Measurements from ENCODE around the gene UBE2B. TPM values are rescaled to one million over a fixed set of nuclear protein-coding genes. Genes with fewer than 3 reads are reported as not detected.

Gene UBE2B
- total and polyA plus RNA-seq, 2 donors from 2014 or later, result 74.3 to 82.7 TPM

- Histone ChIP-seq H3K4me1 (ENCODE audit: control insufficient read depth in 2 of 3, insufficient read depth in 2 of 3, low read depth in 1 of 3, low read length in 3 of 3) (no peaks in the 10 kb centered on the region), H3K9ac (ENCODE audit: low read length in 3 of 3) (no peak overlapping the region), H3K36me3 (ENCODE audit: control insufficient read depth in 2 of 3, insufficient read depth in 3 of 3, low read length in 3 of 3) (peaks cover 13 to 45% (median 18%) of the 10 kb centered on the region in 3 donors), H3K27me3 (ENCODE audit: control insufficient read depth, insufficient read depth, low read length) (no peaks in the 10 kb centered on the region), H3K4me3 (ENCODE audit: low read length in 3 of 3) (no peak overlapping the region), H3K9me3 (ENCODE audit: control insufficient read depth in 2 of 3, insufficient read depth in 1 of 3, low read length in 3 of 3) (no peaks in the 10 kb centered on the region), H3K27ac (ENCODE audit: low read depth in 2 of 2, low read length in 2 of 2) (no peak overlapping the region)
- DNase-seq (no peak), FAIRE-seq (no peak)
- intact Hi-C loops (cut with DNase I), result no loop called here
- TF ChIP-seq CTCF (IDR thresholded peaks at IDR 0.05; ENCODE audit: borderline replicate concordance, extremely low read depth, insufficient read depth), result no peak
Measured at GRCh38 chr5:134394932-134395331, 23.6 kb downstream of the UBE2B start.

- H3K36me3 ChIP-seq (ENCODE audit: control insufficient read depth in 2 of 3, insufficient read depth in 3 of 3, low read length in 3 of 3), result peaks cover 8 to 31% (median 15%) of the 10 kb centered on the region in 3 donors
- H3K4me3 ChIP-seq (ENCODE audit: low read length in 3 of 3), result no peak overlapping the region
- no peaks in the 10 kb centered on the region for H3K4me1 ChIP-seq (ENCODE audit: control insufficient read depth in 2 of 3, insufficient read depth in 2 of 3, low read depth in 1 of 3, low read length in 3 of 3)
- DNase-seq (no peak), FAIRE-seq (no peak)
- no peak overlapping the region for H3K9ac ChIP-seq (ENCODE audit: low read length in 3 of 3)
- H3K27me3 ChIP-seq (ENCODE audit: control insufficient read depth, insufficient read depth, low read length), result no peaks in the 10 kb centered on the region
- no peaks in the 10 kb centered on the region for H3K9me3 ChIP-seq (ENCODE audit: control insufficient read depth in 2 of 3, insufficient read depth in 1 of 3, low read length in 3 of 3)
- H3K27ac ChIP-seq (ENCODE audit: low read depth in 2 of 2, low read length in 2 of 2), result no peak overlapping the region
- no peak for TF ChIP-seq CTCF (IDR thresholded peaks at IDR 0.05; ENCODE audit: borderline replicate concordance, extremely low read depth, insufficient read depth)
- intact Hi-C loops (cut with DNase I), result no loop called here
Measured at GRCh38 chr5:134396274-134396673, 24.9 kb downstream of the UBE2B start.

DNA sequence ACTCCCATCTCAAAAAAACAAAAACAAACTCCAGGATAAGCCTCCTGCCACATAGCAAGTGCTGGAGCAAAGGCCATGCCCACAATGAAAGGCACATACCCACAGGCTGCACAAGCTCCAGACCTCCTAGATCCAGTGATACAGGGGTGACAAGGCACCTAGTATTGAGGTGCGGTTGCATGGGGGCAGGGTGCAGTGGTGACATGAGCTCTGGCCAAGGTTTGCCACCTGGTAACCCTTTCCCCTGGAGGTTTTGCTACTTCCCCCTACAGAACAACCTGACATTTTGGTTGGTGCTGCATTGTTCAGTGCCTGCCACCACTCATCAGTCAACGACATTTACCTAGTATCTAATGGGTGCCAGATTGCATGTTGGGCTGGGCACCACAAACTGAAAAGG is 25.8 kb downstream of the UBE2B start:
- DNase-seq (no peak), FAIRE-seq (no peak)
- Histone ChIP-seq H3K4me3 (ENCODE audit: low read length in 3 of 3) (no peak overlapping the region), H3K4me1 (ENCODE audit: control insufficient read depth in 2 of 3, insufficient read depth in 2 of 3, low read depth in 1 of 3, low read length in 3 of 3) (no peaks in the 10 kb centered on the region), H3K27me3 (ENCODE audit: control insufficient read depth, insufficient read depth, low read length) (no peaks in the 10 kb centered on the region), H3K9me3 (ENCODE audit: control insufficient read depth in 2 of 3, insufficient read depth in 1 of 3, low read length in 3 of 3) (no peaks in the 10 kb centered on the region), H3K27ac (ENCODE audit: low read depth in 2 of 2, low read length in 2 of 2) (no peak overlapping the region), H3K36me3 (ENCODE audit: control insufficient read depth in 2 of 3, insufficient read depth in 3 of 3, low read length in 3 of 3) (peaks cover 4 to 24% (median 10%) of the 10 kb centered on the region in 3 donors), H3K9ac (ENCODE audit: low read length in 3 of 3) (no peak overlapping the region)
- intact Hi-C loops (cut with DNase I), result no loop called here
- TF ChIP-seq CTCF (IDR thresholded peaks at IDR 0.05; ENCODE audit: borderline replicate concordance, extremely low read depth, insufficient read depth), result no peak

DNA sequence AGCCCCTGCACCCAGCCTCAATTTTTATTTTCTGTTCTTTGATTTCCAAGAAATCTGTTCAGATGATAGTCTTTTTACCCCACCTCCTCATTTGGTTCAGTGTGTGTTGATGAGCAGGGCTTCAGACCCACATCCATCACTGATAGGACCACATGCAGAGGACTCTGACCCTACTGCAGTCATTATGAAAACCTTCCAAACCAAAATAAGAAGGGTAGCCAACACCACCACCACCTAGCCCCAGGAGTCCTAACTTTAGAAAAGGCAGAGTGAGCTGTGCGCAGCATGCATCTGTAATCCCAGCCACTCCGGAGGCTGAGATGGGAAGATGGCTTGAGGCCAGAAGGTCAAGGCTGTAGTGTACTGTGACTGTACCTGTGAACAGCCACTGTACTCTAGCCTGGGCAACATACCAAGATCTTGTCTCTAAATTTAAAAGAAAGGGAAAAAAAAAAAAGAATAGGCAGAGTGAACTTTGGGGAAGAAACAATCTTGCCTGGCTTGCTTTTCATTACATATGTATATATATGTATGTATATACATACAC is 27.3 kb downstream of the UBE2B start:
- no peak for TF ChIP-seq CTCF (IDR thresholded peaks at IDR 0.05; ENCODE audit: borderline replicate concordance, extremely low read depth, insufficient read depth)
- FAIRE-seq, result no peak
- H3K9me3 ChIP-seq (ENCODE audit: control insufficient read depth in 2 of 3, insufficient read depth in 1 of 3, low read length in 3 of 3), result no peaks in the 10 kb centered on the region
- no peak overlapping the region for H3K4me3 ChIP-seq (ENCODE audit: low read length in 3 of 3)
- no peak for DNase-seq
- H3K9ac ChIP-seq (ENCODE audit: low read length in 3 of 3), result no peak overlapping the region
- H3K4me1 ChIP-seq (ENCODE audit: control insufficient read depth in 2 of 3, insufficient read depth in 2 of 3, low read depth in 1 of 3, low read length in 3 of 3), result no peaks in the 10 kb centered on the region
- H3K27me3 ChIP-seq (ENCODE audit: control insufficient read depth, insufficient read depth, low read length), result no peaks in the 10 kb centered on the region
- intact Hi-C loops (cut with DNase I), result no loop called here
- peaks cover 4 to 13% (median 9%) of the 10 kb centered on the region in 3 donors for H3K36me3 ChIP-seq (ENCODE audit: control insufficient read depth in 2 of 3, insufficient read depth in 3 of 3, low read length in 3 of 3)
- no peak overlapping the region for H3K27ac ChIP-seq (ENCODE audit: low read depth in 2 of 2, low read length in 2 of 2)

Data from kidney (tissue), 14 donors.